ENCODE data around the gene MKNK1. TPM values are rescaled to one million over a fixed set of nuclear protein-coding genes. Genes with fewer than 3 reads are reported as not detected.
"Not testable (repeated sequence)": the region's sequence is repeated elsewhere in the genome, so short reads cannot be mapped to it uniquely, and the experiment has no call there.

The MKNK1 gene
- total RNA-seq (10 to 100 TPM; 27.1 to 29.6 TPM), total RNA-seq (8.2 to 54.0 (median 34.1) reads per million in 172 experiments)
- 33.1 TPM for polyA plus RNA-seq (2013, experiment 1 of 2)
- 42.1 TPM for polyA plus RNA-seq (2013, experiment 2 of 2)

DNA sequence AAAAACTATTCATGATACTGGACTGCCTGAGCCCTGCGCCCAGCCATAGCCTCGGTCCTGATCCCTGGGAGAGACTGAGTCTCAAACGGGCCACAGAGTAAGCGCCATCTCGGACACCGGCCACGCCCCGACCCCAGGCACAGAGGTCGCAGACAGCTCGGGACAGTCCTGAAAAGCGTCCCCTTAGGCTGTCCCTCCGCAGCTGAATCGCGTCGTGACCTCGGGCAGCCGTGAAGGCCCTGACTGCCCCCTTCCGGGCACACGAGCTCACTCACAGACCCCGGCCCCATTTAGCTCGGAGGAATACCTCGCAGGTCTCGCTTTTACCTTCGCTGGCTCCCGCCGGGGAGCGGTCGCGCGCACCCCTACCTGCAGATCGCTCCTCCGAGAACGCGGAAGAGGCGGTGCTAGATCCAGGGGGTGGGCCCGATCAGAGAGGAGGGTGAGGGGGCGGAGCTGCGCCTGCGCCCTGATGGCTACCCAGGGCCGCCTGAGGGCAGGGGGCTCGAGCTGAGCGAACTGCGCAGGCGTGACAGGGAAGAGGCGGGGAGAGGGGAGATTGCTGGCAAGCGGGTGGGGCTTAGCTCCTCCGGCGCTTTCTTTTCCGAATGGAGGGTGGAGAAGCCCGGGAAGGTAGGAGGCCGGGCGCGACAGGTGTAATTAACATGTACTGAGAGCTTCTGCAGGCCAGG is at the start of gene MKNK1:
MKNK1 (minus strand) TSS at position 411 of the 692 bp plus-strand sequence. CDS start 20,941 bp downstream, outside the sequence.
- Mint-ChIP-seq H3K36me3 (ENCODE audit: low read depth) (peaks cover 20% of the 10 kb centered on the region), H3K27ac (peak within 1 kb of the TSS; percentile 86), H3K9me3 (no peaks in the 10 kb centered on the region), H3K4me3 (peak within 1 kb of the TSS; percentile 93), H3K4me1 (ENCODE audit: low read depth) (peaks cover 66% of the 10 kb centered on the region), H3K27me3 (no peaks in the 10 kb centered on the region)
- ChIA-PET POLR2A (interaction anchor here (0.6 to 6.2 kb wide), 21 partner anchors 12 to 1972 kb away, joined by 3 to 163 read pairs (median 4); partner anchors contain the start of genes ATPAF1, EFCAB14, FAAH and FOXD2), CTCF (interaction anchor here (0.8 to 3.6 kb wide), 7 partner anchors 10 to 301 kb away, joined by 3 to 20 read pairs (median 6); partner anchors contain the start of genes ATPAF1, EFCAB14, LRRC41 and MOB3C)
- TF ChIP-seq, protein P1, sequence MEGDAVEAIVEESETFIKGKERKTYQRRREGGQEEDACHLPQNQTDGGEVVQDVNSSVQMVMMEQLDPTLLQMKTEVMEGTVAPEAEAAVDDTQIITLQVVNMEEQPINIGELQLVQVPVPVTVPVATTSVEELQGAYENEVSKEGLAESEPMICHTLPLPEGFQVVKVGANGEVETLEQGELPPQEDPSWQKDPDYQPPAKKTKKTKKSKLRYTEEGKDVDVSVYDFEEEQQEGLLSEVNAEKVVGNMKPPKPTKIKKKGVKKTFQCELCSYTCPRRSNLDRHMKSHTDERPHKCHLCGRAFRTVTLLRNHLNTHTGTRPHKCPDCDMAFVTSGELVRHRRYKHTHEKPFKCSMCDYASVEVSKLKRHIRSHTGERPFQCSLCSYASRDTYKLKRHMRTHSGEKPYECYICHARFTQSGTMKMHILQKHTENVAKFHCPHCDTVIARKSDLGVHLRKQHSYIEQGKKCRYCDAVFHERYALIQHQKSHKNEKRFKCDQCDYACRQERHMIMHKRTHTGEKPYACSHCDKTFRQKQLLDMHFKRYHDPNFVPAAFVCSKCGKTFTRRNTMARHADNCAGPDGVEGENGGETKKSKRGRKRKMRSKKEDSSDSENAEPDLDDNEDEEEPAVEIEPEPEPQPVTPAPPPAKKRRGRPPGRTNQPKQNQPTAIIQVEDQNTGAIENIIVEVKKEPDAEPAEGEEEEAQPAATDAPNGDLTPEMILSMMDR (IDR thresholded peaks at IDR 0.05) = no peak
- DNase-seq = peak; percentile 97 to 100 (median 99)
- Histone ChIP-seq H3K36me3 (ENCODE audit: insufficient read depth, low read length) (peaks cover 13% of the 10 kb centered on the region), H3K27ac (ENCODE audit: low read depth in 1 of 2, low read length in 2 of 2) (peak within 1 kb of the TSS; percentile 46 to 63), H3K27me3 (ENCODE audit: control insufficient read depth in 1 of 2, insufficient read depth in 2 of 2, low read length in 2 of 2) (no peaks in the 10 kb centered on the region), H3K4me3 (ENCODE audit: low read length) (peak within 1 kb of the TSS; percentile 98), H3K9me3 (ENCODE audit: control insufficient read depth in 1 of 2, insufficient read depth in 1 of 2, low read length in 2 of 2) (no peaks in the 10 kb centered on the region), H3K4me1 (ENCODE audit: insufficient read depth, low read length) (peaks cover 49% of the 10 kb centered on the region)
- intact Hi-C loops (cut with DNase I, micrococcal nuclease) = loop anchor here (1.0 to 10.0 kb wide), 6 partner anchors 12 to 731 kb away; partner anchors contain the start of genes EFCAB14 (in 2 of the 2), MOB3C (in 2 of the 2) and CMPK1 (in 1 of the 2)
- ATAC-seq (ENCODE audit: poor library complexity) = peak; percentile 98

GRCh38 chr1:46653405-46653958 is 49.4 kb upstream of the MKNK1 start:
- Histone ChIP-seq H3K27me3 (ENCODE audit: control insufficient read depth in 1 of 2, insufficient read depth in 2 of 2, low read length in 2 of 2) (no peaks in the 10 kb centered on the region), H3K9me3 (ENCODE audit: control insufficient read depth in 1 of 2, insufficient read depth in 1 of 2, low read length in 2 of 2) (no peaks in the 10 kb centered on the region), H3K4me1 (ENCODE audit: insufficient read depth, low read length) (no peaks in the 10 kb centered on the region), H3K4me3 (ENCODE audit: low read length) (no peak overlapping the region), H3K36me3 (ENCODE audit: insufficient read depth, low read length) (peaks cover 76% of the 10 kb centered on the region), H3K27ac (ENCODE audit: low read depth in 1 of 2, low read length in 2 of 2) (no peak overlapping the region)
- POLR2A ChIA-PET = no interaction called here
- intact Hi-C loops (cut with DNase I, micrococcal nuclease) = no loop called here
- DNase-seq (no peak), ATAC-seq (ENCODE audit: poor library complexity) (no peak)
- TF ChIP-seq, protein P1 (IDR thresholded peaks at IDR 0.05) = no peak
- Mint-ChIP-seq H3K4me1 (ENCODE audit: low read depth) (no peaks in the 10 kb centered on the region), H3K9me3 (peaks cover 7% of the 10 kb centered on the region), H3K27me3 (no peaks in the 10 kb centered on the region), H3K36me3 (ENCODE audit: low read depth) (peaks cover 97% of the 10 kb centered on the region), H3K27ac (no peak overlapping the region), H3K4me3 (no peak overlapping the region)
- CTCF ChIA-PET = no interaction called here

DNA sequence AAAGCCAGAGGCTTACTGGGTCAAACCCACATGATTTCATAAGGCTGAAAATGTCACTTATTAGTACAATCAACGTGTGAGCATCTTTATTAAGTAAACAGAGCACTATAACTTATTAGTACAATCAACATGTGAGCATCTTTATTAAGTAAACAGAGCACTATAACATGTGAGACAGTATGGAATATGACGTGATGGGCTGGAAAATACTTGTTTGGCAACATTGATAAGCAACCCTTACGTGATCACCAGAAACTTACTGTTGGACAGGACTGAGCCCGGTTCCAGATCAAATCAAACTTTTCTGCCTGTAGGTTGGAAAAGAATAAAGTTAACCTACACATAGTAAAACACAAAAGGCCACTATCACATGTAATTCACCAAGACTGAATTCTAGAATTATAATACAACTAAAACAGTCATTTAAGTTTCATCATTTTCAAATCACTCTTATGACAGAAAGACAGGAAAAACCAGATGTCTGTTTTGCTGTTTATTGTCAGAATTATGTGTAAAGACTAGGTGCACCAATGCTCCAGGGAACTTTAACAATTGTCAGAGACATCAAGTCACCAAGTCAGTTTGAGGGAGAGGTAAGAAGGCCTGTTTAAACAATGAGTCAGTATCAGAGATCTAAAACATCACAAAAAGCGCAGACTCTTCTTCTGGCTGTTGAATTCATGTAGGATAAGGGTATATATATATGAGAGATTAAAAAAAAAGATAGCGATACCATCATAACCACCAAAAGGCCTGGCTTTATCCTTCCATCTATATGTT is 48.4 kb upstream of the MKNK1 start:
- Mint-ChIP-seq H3K27ac (no peak overlapping the region), H3K27me3 (no peaks in the 10 kb centered on the region), H3K4me3 (no peak overlapping the region), H3K9me3 (peaks cover 7% of the 10 kb centered on the region), H3K36me3 (ENCODE audit: low read depth) (peaks cover 92% of the 10 kb centered on the region), H3K4me1 (ENCODE audit: low read depth) (no peaks in the 10 kb centered on the region)
- no peak overlapping the region for H3K4me3 ChIP-seq (ENCODE audit: low read length)
- no peaks in the 10 kb centered on the region for H3K9me3 ChIP-seq (ENCODE audit: control insufficient read depth in 1 of 2, insufficient read depth in 1 of 2, low read length in 2 of 2)
- ChIA-PET POLR2A (no interaction called here), CTCF (interaction anchor here (1.1 kb wide), 1 partner anchor 47 kb away, joined by 3 read pairs; no protein-coding TSS in a partner anchor)
- intact Hi-C loops (cut with DNase I, micrococcal nuclease) = no loop called here
- H3K27ac ChIP-seq (ENCODE audit: low read depth in 1 of 2, low read length in 2 of 2) = no peak overlapping the region
- DNase-seq (no peak), ATAC-seq (ENCODE audit: poor library complexity) (no peak)
- peaks cover 73% of the 10 kb centered on the region for H3K36me3 ChIP-seq (ENCODE audit: insufficient read depth, low read length)
- H3K4me1 ChIP-seq (ENCODE audit: insufficient read depth, low read length) = no peaks in the 10 kb centered on the region
- TF ChIP-seq, protein P1 (IDR thresholded peaks at IDR 0.05) = no peak
- no peaks in the 10 kb centered on the region for H3K27me3 ChIP-seq (ENCODE audit: control insufficient read depth in 1 of 2, insufficient read depth in 2 of 2, low read length in 2 of 2)

DNA sequence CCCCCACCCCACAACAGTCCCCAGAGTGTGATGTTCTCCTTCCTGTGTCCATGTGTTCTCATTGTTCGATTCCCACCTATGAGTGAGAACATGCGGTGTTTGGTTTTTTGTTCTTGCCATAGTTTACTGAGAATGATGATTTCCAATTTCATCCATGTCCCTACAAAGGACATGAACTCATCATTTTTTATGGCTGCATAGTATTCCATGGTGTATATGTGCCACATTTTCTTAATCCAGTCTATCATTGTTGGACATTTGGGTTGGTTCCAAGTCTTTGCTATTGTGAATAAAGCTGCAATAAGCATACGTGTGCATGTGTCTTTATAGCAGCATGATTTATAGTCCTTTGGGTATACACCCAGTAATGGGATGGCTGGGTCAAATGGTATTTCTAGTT is 47.1 kb upstream of the MKNK1 start:
- intact Hi-C loops (cut with DNase I, micrococcal nuclease); H3K4me3 Mint-ChIP-seq; H3K4me3 ChIP-seq (ENCODE audit: low read length); H3K27me3 Mint-ChIP-seq; H3K27me3 ChIP-seq (ENCODE audit: control insufficient read depth in 1 of 2, insufficient read depth in 2 of 2, low read length in 2 of 2); H3K9me3 ChIP-seq (ENCODE audit: control insufficient read depth in 1 of 2, insufficient read depth in 1 of 2, low read length in 2 of 2); H3K4me1 ChIP-seq (ENCODE audit: insufficient read depth, low read length); H3K9me3 Mint-ChIP-seq; DNase-seq; H3K27ac ChIP-seq (ENCODE audit: low read depth in 1 of 2, low read length in 2 of 2); H3K4me1 Mint-ChIP-seq (ENCODE audit: low read depth); H3K27ac Mint-ChIP-seq; ATAC-seq (ENCODE audit: poor library complexity); POLR2A ChIA-PET: not testable (repeated sequence)
- peaks cover 92% of the 10 kb centered on the region for H3K36me3 Mint-ChIP-seq (ENCODE audit: low read depth)
- CTCF ChIA-PET = interaction anchor here (1.1 kb wide), 1 partner anchor 46 kb away, joined by 3 read pairs; no protein-coding TSS in a partner anchor
- H3K36me3 ChIP-seq (ENCODE audit: insufficient read depth, low read length) = peaks cover 64% of the 10 kb centered on the region

Measured in CD4-positive, alpha-beta T cell (primary cell).